Vagina (tissue), 2 donors: ENCODE data around the gene CBFA2T2.

ENCODE experiments used
- POLR2A ChIP-seq, 2 donors: fragments of 450-650 bp; IDR thresholded peaks; one replicate each; pipeline ENCODE4 v1.6.1; 2017; ENCODE audit warnings: antibody characterized with exemption in 2 of 2, mild to moderate bottlenecking in 2 of 2, moderate library complexity in 2 of 2
- POLR2AphosphoS5 ChIP-seq, 2 donors: sonication (generic); formaldehyde crosslinking; IDR thresholded peaks; one replicate each; pipeline ENCODE4 v1.9.0; 2017; ENCODE audit warnings: antibody characterized with exemption in 2 of 2, mild to moderate bottlenecking in 2 of 2, low read depth in 1 of 2; ENCODE audit not compliant: insufficient read depth in 1 of 2
- TF ChIP-seq, protein P1 (sequence below), 3 experiments: fragments of 450-650 bp in 2 of 3; fragments of 200-600 bp in 1 of 3; sonication (generic) in 1 of 3; IDR thresholded peaks; one replicate each; pipeline ENCODE4 v1.5.1; 2017 to 2019; ENCODE audit warnings: antibody characterized with exemption in 3 of 3, mild to moderate bottlenecking in 2 of 3, moderate library complexity in 2 of 3

DNA sequence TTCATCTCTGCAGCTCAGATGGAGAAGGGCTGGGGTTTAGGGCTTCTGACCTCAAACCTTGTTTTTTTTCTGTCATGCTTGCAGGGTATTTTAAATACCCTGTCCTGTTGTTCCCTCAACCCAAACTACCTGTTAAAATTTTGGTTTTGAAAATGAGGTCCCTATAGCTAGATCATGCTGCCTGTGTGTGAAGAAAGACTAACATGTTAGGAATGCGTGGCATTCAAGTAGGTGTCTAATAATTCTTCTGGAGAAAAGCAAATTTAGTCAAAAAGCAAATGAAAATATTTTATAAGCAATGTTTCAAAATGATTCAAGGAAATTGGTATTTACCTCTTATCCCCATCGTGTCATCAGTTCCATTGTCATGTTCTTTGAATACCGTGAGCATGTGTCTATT lies 95.1 kb downstream of the CBFA2T2 start:
- TF ChIP-seq, protein P1, sequence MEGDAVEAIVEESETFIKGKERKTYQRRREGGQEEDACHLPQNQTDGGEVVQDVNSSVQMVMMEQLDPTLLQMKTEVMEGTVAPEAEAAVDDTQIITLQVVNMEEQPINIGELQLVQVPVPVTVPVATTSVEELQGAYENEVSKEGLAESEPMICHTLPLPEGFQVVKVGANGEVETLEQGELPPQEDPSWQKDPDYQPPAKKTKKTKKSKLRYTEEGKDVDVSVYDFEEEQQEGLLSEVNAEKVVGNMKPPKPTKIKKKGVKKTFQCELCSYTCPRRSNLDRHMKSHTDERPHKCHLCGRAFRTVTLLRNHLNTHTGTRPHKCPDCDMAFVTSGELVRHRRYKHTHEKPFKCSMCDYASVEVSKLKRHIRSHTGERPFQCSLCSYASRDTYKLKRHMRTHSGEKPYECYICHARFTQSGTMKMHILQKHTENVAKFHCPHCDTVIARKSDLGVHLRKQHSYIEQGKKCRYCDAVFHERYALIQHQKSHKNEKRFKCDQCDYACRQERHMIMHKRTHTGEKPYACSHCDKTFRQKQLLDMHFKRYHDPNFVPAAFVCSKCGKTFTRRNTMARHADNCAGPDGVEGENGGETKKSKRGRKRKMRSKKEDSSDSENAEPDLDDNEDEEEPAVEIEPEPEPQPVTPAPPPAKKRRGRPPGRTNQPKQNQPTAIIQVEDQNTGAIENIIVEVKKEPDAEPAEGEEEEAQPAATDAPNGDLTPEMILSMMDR (IDR thresholded peaks at IDR 0.05) = no peak
- no peak for TF ChIP-seq POLR2A (IDR thresholded peaks at IDR 0.05)
- no peak for TF ChIP-seq POLR2AphosphoS5 (IDR thresholded peaks at IDR 0.05; ENCODE audit: insufficient read depth in 1 of 2, low read depth in 1 of 2)
